H9 (cell line): ENCODE data around the gene RIC8A. TPM values are rescaled to one million over a fixed set of nuclear protein-coding genes. Genes with fewer than 3 reads are reported as not detected.

Source experiments
- DNase-seq: peaks from one replicate; pipeline ENCODE4 v3.0.0-alpha.2; 2017
- H2AFZ ChIP-seq: one replicate; pipeline ENCODE4 v1.6.1; 2013; ENCODE audit warnings: mild to moderate bottlenecking, low read length, control low read depth, moderate library complexity
- H2AK5ac ChIP-seq: 2 replicates; pipeline ENCODE4 v1.6.1; 2013; ENCODE audit warnings: low read length, control low read depth, mixed read lengths; ENCODE audit not compliant: insufficient read length
- H2BK120ac ChIP-seq: one replicate; pipeline ENCODE4 v1.6.1; 2013; ENCODE audit warnings: low read depth, mild to moderate bottlenecking, low read length, control low read depth, inconsistent platforms; ENCODE audit not compliant: poor library complexity, severe bottlenecking
- H2BK12ac ChIP-seq: 2 replicates; pipeline ENCODE4 v1.6.1; 2013; ENCODE audit warnings: low read length, control low read depth, mixed read lengths, low read depth; ENCODE audit not compliant: insufficient read length
- H2BK15ac ChIP-seq: 2 replicates; pipeline ENCODE4 v1.6.1; 2013; ENCODE audit warnings: low read depth, low read length, control low read depth
- H2BK20ac ChIP-seq: one replicate; pipeline ENCODE4 v1.6.1; 2013; ENCODE audit warnings: low read depth, mild to moderate bottlenecking, low read length, control low read depth, inconsistent platforms; ENCODE audit not compliant: poor library complexity, severe bottlenecking
- H2BK5ac ChIP-seq: 2 replicates; pipeline ENCODE4 v1.6.1; 2013; ENCODE audit warnings: low read length, control low read depth, mixed read lengths; ENCODE audit not compliant: insufficient read length
- H3K14ac ChIP-seq: 2 replicates; pipeline ENCODE4 v1.6.1; 2013; ENCODE audit warnings: low read length, control low read depth; ENCODE audit not compliant: insufficient read depth
- H3K18ac ChIP-seq: 2 replicates; pipeline ENCODE4 v1.6.1; 2013; ENCODE audit warnings: low read depth, mild to moderate bottlenecking, mixed read lengths, low read length, control low read depth; ENCODE audit not compliant: insufficient read length
- H3K23ac ChIP-seq: 2 replicates; pipeline ENCODE4 v1.6.1; 2013; ENCODE audit warnings: low read length, control low read depth, mixed read lengths, low read depth; ENCODE audit not compliant: insufficient read length
- H3K23me2 ChIP-seq: 2 replicates; pipeline ENCODE4 v1.6.1; 2013; ENCODE audit warnings: low read depth, mild to moderate bottlenecking, mixed read lengths, low read length, control low read depth; ENCODE audit not compliant: insufficient read length, poor library complexity, severe bottlenecking
- H3K27ac ChIP-seq: 2 replicates; pipeline ENCODE4 v1.5.1; 2013; ENCODE audit warnings: low read length, control low read depth, mixed read lengths, low read depth; ENCODE audit not compliant: insufficient read length
- H3K27me3 ChIP-seq: 2 replicates; pipeline ENCODE4 v1.6.1; 2013; ENCODE audit warnings: low read length, control low read depth, inconsistent platforms; ENCODE audit not compliant: insufficient read depth
- H3K4ac ChIP-seq: 2 replicates; pipeline ENCODE4 v1.6.1; 2013; ENCODE audit warnings: low read depth, mild to moderate bottlenecking, control low read depth, inconsistent platforms, low read length, moderate library complexity
- H3K4me1 ChIP-seq: 2 replicates; pipeline ENCODE4 v1.6.1; 2013; ENCODE audit warnings: low read length, control low read depth, inconsistent platforms; ENCODE audit not compliant: insufficient read depth
- H3K4me2 ChIP-seq: 2 replicates; pipeline ENCODE4 v1.6.1; 2013; ENCODE audit warnings: low read length, control low read depth, mixed read lengths; ENCODE audit not compliant: insufficient read length, insufficient read depth
- H3K56ac ChIP-seq: 2 replicates; pipeline ENCODE4 v1.6.1; 2013; ENCODE audit warnings: low read depth, mild to moderate bottlenecking, mixed read lengths, low read length, control low read depth; ENCODE audit not compliant: insufficient read length
- H3K79me1 ChIP-seq: 2 replicates; pipeline ENCODE4 v1.6.1; 2013; ENCODE audit warnings: low read depth, mild to moderate bottlenecking, moderate library complexity, low read length, control low read depth, inconsistent platforms; ENCODE audit not compliant: insufficient read depth, poor library complexity, severe bottlenecking
- H3K79me2 ChIP-seq: 2 replicates; pipeline ENCODE4 v1.6.1; 2013; ENCODE audit warnings: low read length, control low read depth, inconsistent platforms; ENCODE audit not compliant: insufficient read depth
- H3K9ac ChIP-seq: 2 replicates; pipeline ENCODE4 v1.6.1; 2013; ENCODE audit warnings: low read length, control low read depth, mixed read lengths; ENCODE audit not compliant: insufficient read length; ENCODE audit errors: extremely low read depth
- H3K9me3 ChIP-seq: one replicate; pipeline ENCODE4 v1.6.1; 2013; ENCODE audit warnings: low read depth, low read length, inconsistent platforms; ENCODE audit not compliant: control insufficient read depth
- H3T11ph ChIP-seq: one replicate; pipeline ENCODE4 v1.6.1; 2013; ENCODE audit warnings: mild to moderate bottlenecking, low read length, control low read depth, inconsistent platforms
- H4K20me1 ChIP-seq: one replicate; pipeline ENCODE4 v1.6.1; 2013; ENCODE audit not compliant: control insufficient read depth, insufficient read length, insufficient read depth
- H4K5ac ChIP-seq: 2 replicates; pipeline ENCODE4 v1.6.1; 2013; ENCODE audit warnings: low read depth, mild to moderate bottlenecking, mixed read lengths, low read length, control low read depth; ENCODE audit not compliant: insufficient read length
- H4K8ac ChIP-seq: replicated peaks from 2 replicates; pipeline ENCODE4 v1.6.1; 2013; ENCODE audit warnings: low read length, control low read depth, mixed read lengths, low read depth; ENCODE audit not compliant: insufficient read length
- H4K91ac ChIP-seq: 2 replicates; pipeline ENCODE4 v1.6.1; 2013; ENCODE audit warnings: low read depth, mild to moderate bottlenecking, moderate library complexity, mixed read lengths, low read length, control low read depth; ENCODE audit not compliant: insufficient read length
- H3K27ac Mint-ChIP-seq, 3 experiments: 2 replicates in 2 of 3; 3 replicates in 1 of 3; pipeline ENCODE4 v1.8.0; 2020 to 2021; ENCODE audit warnings: mixed read lengths in 3 of 3, mild to moderate bottlenecking in 1 of 3, moderate library complexity in 1 of 3
- H3K27me3 Mint-ChIP-seq: 2 replicates; pipeline ENCODE4 v1.8.0; 2021; ENCODE audit warnings: low read depth, mild to moderate bottlenecking, moderate library complexity, mixed read lengths
- H3K36me3 Mint-ChIP-seq, 3 experiments: 2 replicates in 2 of 3; 3 replicates in 1 of 3; pipeline ENCODE4 v1.8.0; 2020 to 2021; ENCODE audit warnings: low read depth in 3 of 3, mixed read lengths in 3 of 3; ENCODE audit not compliant: insufficient read depth in 1 of 3
- H3K4me1 Mint-ChIP-seq, 2 experiments: 2 replicates each; pipeline ENCODE4 v1.8.0; 2020; ENCODE audit warnings: mixed read lengths in 2 of 2
- H3K4me3 Mint-ChIP-seq, 2 experiments: 2 replicates in 1 of 2; 3 replicates in 1 of 2; pipeline ENCODE4 v1.8.0; 2020 to 2021; ENCODE audit warnings: mild to moderate bottlenecking in 2 of 2, mixed read lengths in 2 of 2, moderate library complexity in 1 of 2
- H3K9me3 Mint-ChIP-seq, 2 experiments: 2 replicates in 1 of 2; 3 replicates in 1 of 2; pipeline ENCODE4 v1.8.0; 2020; ENCODE audit warnings: mild to moderate bottlenecking in 2 of 2, mixed read lengths in 2 of 2, moderate library complexity in 1 of 2
- WGBS: extraction: QIAGEN DNeasy Blood & Tissue Kit; methylation state at CpG from one replicate; pipeline ENCODE4 v1.1.7; 2013; ENCODE audit warnings: missing lambda C conversion rate, low lambda C conversion rate, mixed read lengths; ENCODE audit not compliant: insufficient read length; ENCODE audit errors: extremely low coverage; 5-methylcytosine and 5-hydroxymethylcytosine counted together
- total RNA-seq: library from RNA; stranded (reverse); gene quantifications from 2 replicates; pipeline ENCODE4 v1.2.1, GENCODE V29; 2021
- TF ChIP-seq, protein P1 (sequence below): fragments of 200-600 bp; sonication (generic); conservative IDR thresholded peaks from 3 replicates; pipeline ENCODE4 v1.8.0; 2021; ENCODE audit warnings: antibody characterized with exemption, mild to moderate bottlenecking

RIC8A gene
- total RNA-seq, 1 experiment from 2014 or later = 94.9 TPM

DNA sequence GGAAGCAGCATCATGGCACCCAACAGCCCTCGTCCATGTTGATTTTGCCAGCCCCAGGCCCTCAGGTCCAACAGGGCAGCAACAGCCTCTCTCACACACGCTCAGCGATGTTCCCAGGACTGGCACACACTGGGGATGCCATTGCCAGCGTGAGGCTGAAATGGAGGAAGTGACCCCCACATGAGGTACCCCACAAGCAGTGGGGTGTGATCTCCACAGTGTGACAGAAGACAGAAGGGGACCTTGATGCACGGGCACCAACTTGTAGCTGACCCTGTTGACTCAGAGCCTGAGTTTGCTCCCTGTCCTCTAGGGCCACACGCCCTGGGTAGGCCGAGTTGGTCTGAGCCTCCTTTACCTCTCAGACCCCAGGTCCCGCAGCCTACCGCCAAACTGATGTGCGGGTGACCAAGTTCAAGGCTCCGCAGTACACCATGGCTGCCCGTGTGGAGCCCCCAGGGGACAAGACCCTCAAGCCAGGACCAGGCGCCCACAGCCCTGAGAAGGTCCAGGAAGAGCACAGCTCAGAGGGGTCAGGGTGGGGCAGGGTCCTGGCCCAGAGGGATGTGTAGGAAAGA is 8.4 kb upstream of the RIC8A start:
- no peak overlapping the region for H3K4ac ChIP-seq
- no peak overlapping the region for H4K91ac ChIP-seq
- H3K56ac ChIP-seq = no peak overlapping the region
- H2BK15ac ChIP-seq = no peak overlapping the region
- no peak overlapping the region for H2BK5ac ChIP-seq
- Mint-ChIP-seq H3K4me3 (no peak overlapping the region), H3K27me3 (peaks cover 1% of the 10 kb centered on the region), H3K36me3 (peaks cover 3 to 16% (median 13%) of the 10 kb centered on the region in 3 experiments; a peak in 6 of 7 replicates), H3K9me3 (peaks cover 0 to 6% of the 10 kb centered on the region in 2 experiments; a peak in 4 of 5 replicates), H3K27ac (no peak overlapping the region), H3K4me1 (no peaks in the 10 kb centered on the region)
- no peaks in the 10 kb centered on the region for H3K27me3 ChIP-seq
- no CpG with 5 or more reads among the region's 13 CpGs for WGBS
- no peak overlapping the region for H3K9ac ChIP-seq
- no peak overlapping the region for H2AK5ac ChIP-seq
- H2AFZ ChIP-seq = no peak overlapping the region
- H3K4me1 ChIP-seq = no peaks in the 10 kb centered on the region
- H3K14ac ChIP-seq = no peak overlapping the region; the same call in 1 of the 2 replicates
- H3K23me2 ChIP-seq = no peaks in the 10 kb centered on the region
- H3K79me1 ChIP-seq = no peaks in the 10 kb centered on the region
- H2BK120ac ChIP-seq = no peak overlapping the region
- DNase-seq = no peak
- no peak overlapping the region for H3K18ac ChIP-seq
- H2BK12ac ChIP-seq = no peak overlapping the region
- no peak overlapping the region for H3T11ph ChIP-seq
- no peaks in the 10 kb centered on the region for H3K9me3 ChIP-seq
- no peaks in the 10 kb centered on the region for H4K20me1 ChIP-seq
- H4K8ac ChIP-seq = no peak overlapping the region
- H3K79me2 ChIP-seq = no peaks in the 10 kb centered on the region
- H3K4me2 ChIP-seq = no peak overlapping the region
- no peak overlapping the region for H3K23ac ChIP-seq
- TF ChIP-seq, protein P1, sequence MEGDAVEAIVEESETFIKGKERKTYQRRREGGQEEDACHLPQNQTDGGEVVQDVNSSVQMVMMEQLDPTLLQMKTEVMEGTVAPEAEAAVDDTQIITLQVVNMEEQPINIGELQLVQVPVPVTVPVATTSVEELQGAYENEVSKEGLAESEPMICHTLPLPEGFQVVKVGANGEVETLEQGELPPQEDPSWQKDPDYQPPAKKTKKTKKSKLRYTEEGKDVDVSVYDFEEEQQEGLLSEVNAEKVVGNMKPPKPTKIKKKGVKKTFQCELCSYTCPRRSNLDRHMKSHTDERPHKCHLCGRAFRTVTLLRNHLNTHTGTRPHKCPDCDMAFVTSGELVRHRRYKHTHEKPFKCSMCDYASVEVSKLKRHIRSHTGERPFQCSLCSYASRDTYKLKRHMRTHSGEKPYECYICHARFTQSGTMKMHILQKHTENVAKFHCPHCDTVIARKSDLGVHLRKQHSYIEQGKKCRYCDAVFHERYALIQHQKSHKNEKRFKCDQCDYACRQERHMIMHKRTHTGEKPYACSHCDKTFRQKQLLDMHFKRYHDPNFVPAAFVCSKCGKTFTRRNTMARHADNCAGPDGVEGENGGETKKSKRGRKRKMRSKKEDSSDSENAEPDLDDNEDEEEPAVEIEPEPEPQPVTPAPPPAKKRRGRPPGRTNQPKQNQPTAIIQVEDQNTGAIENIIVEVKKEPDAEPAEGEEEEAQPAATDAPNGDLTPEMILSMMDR = no peak
- H3K27ac ChIP-seq = no peak overlapping the region
- H2BK20ac ChIP-seq = no peak overlapping the region
- H4K5ac ChIP-seq = no peak overlapping the region
